Transverse colon (tissue), 4 donors: ENCODE data around the gene TOMT.

ENCODE experiments used
- CTCF ChIP-seq, 5 experiments: fragments of 200-600 bp in 3 of 5; fragments of 450-650 bp in 2 of 5; sonication (generic) in 3 of 5; IDR thresholded peaks; 1 replicate in 2 of 5; 2 replicates in 3 of 5; pipeline ENCODE4 v1.5.1; 2016 to 2017; ENCODE audit warnings: antibody characterized with exemption in 5 of 5, inconsistent platforms in 3 of 5, mild to moderate bottlenecking in 2 of 5, moderate library complexity in 1 of 5
- EP300 ChIP-seq: sonication (generic); formaldehyde crosslinking; IDR thresholded peaks from one replicate; pipeline ENCODE4 v1.6.1; 2017; ENCODE audit warnings: antibody characterized with exemption, low read depth
- POLR2AphosphoS5 ChIP-seq, 3 donors: sonication (generic); formaldehyde crosslinking; IDR thresholded peaks; one replicate each; pipeline ENCODE4 v1.6.1; 2016; ENCODE audit warnings: antibody characterized with exemption in 3 of 3

DNA sequence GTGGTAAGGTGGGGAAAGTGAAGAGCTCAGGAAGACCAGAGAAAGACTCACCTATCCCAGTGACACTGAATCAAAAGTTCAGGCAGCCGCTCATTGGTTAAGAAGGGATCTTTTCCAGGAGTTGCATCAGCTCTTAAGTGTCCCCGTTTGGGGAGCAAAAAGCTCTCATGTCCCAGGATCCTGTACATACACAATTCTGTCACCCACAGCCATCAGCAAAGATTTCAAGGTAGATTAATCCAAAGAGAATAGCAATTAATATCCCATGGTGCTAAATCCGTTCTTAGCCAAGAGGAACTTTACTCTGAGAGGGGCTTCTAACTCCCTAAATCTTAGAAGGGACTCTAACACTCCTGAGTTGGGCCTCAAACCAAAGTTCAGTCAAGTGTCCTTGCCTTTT, 49.1 kb downstream of the TOMT start:
- TF ChIP-seq CTCF (IDR thresholded peaks at IDR 0.05) (no peak), POLR2AphosphoS5 (IDR thresholded peaks at IDR 0.05) (no peak), EP300 (no peak)
